HG03135 (cell line): ENCODE measurements around the gene DCTN1.

Experiments
- ATAC-seq: cut with Tn5 transposase; IDR thresholded peaks from one replicate; pipeline ENCODE4 v1.9.1; 2021; ENCODE audit warnings: mild to moderate bottlenecking, moderate library complexity; ENCODE audit not compliant: unreplicated experiment

The DCTN1 gene

GRCh38 chr2:74414441-74414840 is 34.3 kb upstream of the DCTN1 start:
- no peak for ATAC-seq

GRCh38 chr2:74413001-74413698 is 33.0 kb upstream of the DCTN1 start:
- ATAC-seq, result no peak

- ATAC-seq, result no peak
These were observed 27.6 kb upstream of the DCTN1 start for GRCh38 chr2:74407682-74408081.

- peak; percentile 60 for ATAC-seq
These were observed 25.9 kb upstream of the DCTN1 start for GRCh38 chr2:74406035-74406434.

- no peak for ATAC-seq
These were observed 21.8 kb upstream of the DCTN1 start for GRCh38 chr2:74401891-74402290.

DNA sequence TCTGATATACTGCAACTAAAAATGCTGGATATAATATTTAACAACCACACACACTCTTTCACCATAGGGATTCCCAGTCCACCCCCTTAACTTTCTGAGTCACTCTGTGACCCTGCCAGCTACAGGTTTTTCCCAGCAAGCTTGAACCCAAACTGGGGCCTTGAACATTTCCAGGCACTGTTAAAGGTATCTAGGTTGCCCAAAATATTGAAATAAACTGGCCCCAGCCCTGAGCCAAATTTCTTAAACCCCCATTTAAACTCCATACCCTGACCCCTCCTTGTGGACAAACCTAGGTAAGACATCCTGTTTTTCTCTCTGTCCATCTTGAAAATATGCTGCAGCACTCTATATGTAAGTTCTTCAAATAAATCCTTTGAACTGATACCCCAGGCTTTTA is 19.7 kb upstream of the DCTN1 start:
- no peak for ATAC-seq

GRCh38 chr2:74396149-74396548 is 16.0 kb upstream of the DCTN1 start:
- no peak for ATAC-seq

DNA sequence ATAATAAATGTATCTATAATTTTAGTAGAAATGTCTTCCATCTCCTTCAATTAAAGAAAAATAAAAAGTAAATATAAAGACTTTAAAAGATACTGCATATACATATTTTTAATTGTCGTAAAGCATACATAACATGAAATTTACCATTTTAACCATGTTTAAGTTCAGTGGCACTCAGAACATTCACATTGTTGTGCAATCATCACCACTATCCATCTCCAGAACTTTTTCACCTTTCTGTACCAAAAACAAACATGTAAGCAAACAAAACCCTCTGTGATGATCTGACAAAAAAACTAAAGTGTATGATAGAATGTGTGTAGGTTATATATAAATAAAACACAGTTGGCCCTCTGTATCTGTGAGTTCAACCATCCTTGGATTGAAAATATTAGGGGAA is 13.4 kb upstream of the DCTN1 start:
- no peak for ATAC-seq

GRCh38 chr2:74392449-74392743 is 12.3 kb upstream of the DCTN1 start:
- ATAC-seq, result no peak

DNA sequence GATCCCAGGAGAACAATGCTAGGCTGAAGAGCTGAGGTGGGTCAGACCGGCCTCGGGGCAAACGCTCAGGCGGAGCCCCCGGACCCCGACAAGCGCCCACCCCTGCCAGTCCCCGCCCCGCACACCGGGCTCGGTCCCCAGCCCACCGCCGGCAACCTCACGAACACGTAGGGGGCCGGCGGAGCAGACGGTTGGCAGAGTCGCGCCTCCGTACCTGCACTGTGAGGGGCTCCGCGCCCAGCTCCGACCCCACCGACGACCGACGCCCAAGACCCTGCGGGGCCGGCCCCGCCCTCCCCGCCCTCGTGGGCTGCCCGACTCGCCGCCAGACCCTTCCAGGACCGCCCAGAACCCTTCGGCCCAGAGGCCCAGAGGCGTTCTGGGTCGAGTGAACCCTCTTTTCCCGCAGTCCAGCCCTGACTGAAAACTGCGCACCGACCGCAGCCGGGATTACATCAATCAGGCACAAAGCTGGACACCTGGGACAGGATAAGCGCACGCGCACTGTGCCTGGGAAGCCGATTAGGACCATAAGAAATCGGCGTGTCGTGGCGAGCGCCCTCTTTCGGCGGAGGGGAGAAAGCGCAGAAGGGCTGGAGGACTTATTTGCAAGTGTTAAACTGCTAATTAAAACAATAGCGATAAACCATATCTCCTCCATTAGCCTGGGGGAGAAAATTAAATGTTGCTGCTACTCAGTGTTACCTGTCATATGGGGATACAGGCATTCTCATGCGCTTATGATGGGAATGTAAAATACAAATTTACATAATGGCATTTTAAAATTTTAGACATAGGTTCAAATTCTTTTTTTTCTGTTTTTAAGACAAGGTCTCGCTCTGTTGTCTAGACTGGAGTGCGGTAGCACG is 11.7 kb upstream of the DCTN1 start:
- ATAC-seq, result peak; percentile 70

DNA sequence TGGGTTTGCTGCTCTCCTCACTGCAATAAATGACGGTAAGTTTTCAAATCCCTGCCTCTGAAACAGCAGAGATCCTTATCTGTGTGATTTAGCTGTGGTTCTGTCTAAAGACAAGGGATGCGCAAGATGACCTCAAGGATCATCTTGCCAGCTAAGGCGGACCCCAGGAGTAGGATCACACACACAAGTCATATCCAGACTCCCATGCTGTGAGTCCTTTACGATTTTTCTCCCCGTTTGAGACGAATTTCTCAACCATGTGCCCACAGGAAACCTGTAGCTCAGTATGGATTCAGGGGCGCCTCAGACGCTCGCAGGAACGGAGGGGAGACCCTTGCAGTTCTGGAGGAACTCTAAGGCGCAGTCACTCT is 11.1 kb upstream of the DCTN1 start:
- ATAC-seq, result no peak

- no peak for ATAC-seq
These were observed 10.5 kb upstream of the DCTN1 start for GRCh38 chr2:74390606-74391005.

DNA sequence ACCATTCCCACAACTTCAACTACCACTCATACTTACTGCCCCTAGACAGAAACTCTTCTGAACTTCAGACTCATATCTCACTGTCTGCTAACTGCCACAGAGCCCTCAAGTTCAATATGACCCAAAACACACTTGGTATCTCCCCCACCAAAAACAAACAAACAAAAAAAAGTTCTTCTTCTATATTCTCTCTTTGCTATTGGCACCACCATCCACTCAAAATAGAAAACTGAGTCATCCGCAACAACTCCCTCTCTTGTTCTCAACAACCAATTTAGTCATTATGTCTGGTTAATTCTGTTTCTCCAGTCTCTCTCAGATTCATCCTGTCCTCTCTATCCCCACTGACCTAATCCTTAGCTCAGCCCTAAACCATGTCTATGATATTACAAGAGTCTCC is 7.2 kb upstream of the DCTN1 start:
- ATAC-seq, result no peak

DNA sequence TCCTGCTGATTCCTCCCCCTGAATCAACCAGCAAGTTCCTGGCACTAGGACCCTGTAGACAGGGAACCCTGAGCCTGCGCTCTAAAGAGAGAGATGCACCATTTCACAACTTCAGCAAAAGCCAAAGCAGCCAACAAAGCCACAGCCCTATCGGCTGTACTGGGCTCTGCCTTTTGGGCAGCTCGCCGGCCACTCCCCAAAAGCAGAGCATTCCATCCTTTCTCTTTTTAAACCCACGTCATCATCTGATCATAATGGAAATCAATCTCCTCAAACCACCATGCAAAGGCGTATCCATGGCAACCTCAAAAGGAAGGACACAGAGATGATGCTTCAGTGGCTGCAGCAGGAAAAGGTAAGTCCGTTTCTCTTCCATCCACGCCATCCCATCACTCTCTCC is 5.3 kb upstream of the DCTN1 start:
- ATAC-seq, result no peak

GRCh38 chr2:74384051-74384450 is 3.9 kb upstream of the DCTN1 start:
- ATAC-seq, result no peak

DNA sequence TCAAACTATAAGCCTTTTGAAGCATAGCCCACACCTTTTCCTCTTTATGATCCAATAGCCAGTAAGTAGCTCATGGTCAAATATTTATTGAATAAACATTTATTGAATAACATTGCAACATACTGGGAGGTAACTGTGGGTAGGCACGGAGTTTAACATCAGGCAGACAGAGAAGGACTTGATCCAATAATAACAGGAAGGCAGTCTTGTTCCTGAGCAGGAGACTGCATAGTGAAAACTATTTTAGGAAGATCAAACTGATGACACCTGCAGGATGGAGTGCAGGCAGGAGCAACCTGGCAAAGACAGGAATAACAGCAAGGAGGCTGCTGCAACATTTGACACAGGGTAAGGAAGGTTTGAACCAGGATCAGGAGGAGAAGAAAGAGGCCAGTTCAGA is 3.1 kb upstream of the DCTN1 start:
- no peak for ATAC-seq

DNA sequence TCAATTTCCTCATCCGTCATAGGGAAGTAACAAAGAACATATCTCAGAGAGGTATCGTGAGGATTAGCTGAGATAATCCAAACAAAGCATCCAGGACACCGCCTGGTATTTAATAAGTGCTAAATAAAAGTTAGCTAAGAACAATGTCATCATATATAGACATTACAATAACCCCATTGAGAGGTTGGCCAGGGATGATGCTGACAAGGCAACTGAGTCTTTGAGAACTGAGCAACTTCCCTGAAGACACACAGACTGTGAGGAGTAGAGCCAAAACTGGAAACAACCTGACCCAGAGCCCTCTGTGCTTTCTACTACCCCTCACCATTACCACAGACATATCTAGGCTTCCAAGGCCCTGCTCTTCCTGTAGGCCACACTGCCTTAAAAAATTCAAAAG is 1.6 kb upstream of the DCTN1 start:
- no peak for ATAC-seq

DNA sequence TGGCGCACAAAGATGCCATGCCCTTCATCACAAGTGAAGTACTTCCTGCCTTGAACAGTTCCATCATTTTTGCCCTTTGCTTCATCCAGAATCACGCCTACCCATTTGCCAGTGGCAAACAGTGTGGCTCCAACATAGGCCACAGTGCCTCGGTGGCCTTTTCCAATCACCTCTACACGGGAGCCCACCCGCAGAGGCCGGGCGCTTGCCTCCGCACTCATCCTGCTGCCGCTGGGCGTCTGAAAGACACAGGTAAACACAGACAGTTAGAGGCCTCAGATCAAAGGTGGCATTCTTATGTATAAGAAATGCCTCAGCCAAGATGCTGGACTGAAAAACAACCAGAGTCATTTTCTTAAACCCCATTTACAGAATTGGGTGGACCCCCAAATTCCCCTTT is 2.1 kb downstream of the DCTN1 start:
- no peak for ATAC-seq

- no peak for ATAC-seq
These were observed 4.3 kb downstream of the DCTN1 start for GRCh38 chr2:74375838-74376237.

GRCh38 chr2:74374509-74375205 is 5.5 kb downstream of the DCTN1 start:
- ATAC-seq, result no peak

DNA sequence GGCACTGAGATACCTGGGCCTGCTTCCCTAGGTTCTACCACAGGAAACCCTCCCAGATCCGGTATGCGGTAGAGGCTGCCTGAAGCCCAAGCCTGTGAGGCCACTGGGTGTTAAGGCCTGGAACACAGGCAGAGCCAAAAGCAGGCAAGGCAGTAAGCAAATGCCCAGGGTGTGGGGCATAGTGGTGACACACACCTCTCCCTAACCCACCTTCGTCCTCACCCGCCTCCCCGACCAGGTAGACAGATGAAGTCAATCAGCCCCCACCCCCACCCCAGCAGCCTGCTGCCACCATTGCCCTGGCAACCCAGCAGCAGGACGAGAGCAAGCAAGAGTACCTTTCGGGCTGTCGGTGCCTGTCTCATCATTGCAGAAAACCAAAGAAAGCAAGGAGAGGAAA is 6.1 kb downstream of the DCTN1 start:
- ATAC-seq, result no peak

DNA sequence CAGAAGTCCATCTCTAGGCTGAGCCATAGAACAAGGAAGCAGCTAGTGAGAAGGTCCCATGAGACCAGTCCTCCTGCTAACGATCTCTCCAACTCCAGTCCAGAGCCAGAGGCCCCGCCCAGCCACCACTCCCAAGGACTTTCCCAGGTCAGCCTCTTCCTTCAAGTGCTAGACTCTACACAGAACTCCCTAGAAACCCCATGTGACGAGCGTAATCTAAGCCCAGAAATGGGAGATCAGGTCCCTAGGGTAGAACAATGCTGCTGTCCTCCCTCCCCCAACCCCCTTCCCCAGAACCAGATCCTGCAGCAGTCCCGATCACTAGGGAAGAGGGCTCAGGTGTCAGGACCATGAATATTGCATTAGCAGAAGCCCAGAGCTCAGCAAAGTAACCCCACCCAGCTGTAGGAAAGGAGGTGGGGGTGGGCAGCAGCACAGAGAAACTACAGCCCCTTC is 6.9 kb downstream of the DCTN1 start:
- no peak for ATAC-seq
